Measurements from ENCODE around the gene EPM2A.

The EPM2A gene

DNA sequence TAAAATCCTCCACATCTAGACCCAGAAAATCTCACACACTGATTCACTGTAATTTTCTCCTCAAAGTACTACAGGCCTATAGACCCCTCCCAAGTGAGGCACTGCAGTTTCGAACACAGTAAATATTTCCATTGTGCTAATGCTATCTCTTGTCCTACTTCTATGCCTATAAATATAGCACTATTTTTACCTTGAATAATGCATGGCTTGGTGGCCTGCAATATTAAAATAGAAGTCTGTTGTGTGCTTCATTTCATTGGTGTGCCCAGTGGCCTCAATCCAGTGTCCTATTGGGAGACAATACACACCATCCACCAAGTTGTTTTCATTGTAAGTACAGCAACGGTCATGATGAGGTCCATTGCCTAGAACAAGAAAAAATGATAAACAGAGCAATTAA lies 49.4 kb downstream of the EPM2A start:
- Mint-ChIP-seq H3K27ac (no peak overlapping the region), H3K27me3 (ENCODE audit: low read depth) (no peaks in the 10 kb centered on the region), H3K9me3 (peaks cover 9% of the 10 kb centered on the region), H3K36me3 (ENCODE audit: low read depth) (peaks cover 8% of the 10 kb centered on the region), H3K4me1 (ENCODE audit: low read depth) (no peaks in the 10 kb centered on the region), H3K4me3 (no peak overlapping the region)
- DNase-seq (ENCODE audit: low spot score), result no peak

DNA sequence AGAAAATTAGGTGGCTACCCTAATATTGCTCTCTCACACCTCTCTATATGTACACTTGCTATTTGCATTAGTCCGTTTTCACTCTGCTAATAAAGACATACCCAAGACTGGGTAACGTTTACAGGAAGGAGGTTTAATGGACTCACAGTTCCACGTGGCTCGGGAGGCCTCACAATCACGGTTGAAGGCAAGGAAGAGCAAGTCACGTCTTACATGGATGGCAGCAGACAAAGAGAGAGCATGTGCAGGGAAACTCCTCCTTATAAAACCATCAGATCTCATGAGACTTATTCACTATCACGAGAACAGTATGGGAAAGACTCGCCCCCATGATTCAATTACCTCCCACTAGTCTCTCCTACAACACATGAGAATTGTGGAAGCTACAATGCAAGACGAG lies 53.4 kb downstream of the EPM2A start:
- peaks cover 8% of the 10 kb centered on the region for H3K36me3 Mint-ChIP-seq (ENCODE audit: low read depth)
- no peak overlapping the region for H3K4me3 Mint-ChIP-seq
- no peaks in the 10 kb centered on the region for H3K27me3 Mint-ChIP-seq (ENCODE audit: low read depth)
- no peak for DNase-seq (ENCODE audit: low spot score)
- no peak overlapping the region for H3K27ac Mint-ChIP-seq
- H3K4me1 Mint-ChIP-seq (ENCODE audit: low read depth), result no peaks in the 10 kb centered on the region
- peaks cover 9% of the 10 kb centered on the region for H3K9me3 Mint-ChIP-seq

DNA sequence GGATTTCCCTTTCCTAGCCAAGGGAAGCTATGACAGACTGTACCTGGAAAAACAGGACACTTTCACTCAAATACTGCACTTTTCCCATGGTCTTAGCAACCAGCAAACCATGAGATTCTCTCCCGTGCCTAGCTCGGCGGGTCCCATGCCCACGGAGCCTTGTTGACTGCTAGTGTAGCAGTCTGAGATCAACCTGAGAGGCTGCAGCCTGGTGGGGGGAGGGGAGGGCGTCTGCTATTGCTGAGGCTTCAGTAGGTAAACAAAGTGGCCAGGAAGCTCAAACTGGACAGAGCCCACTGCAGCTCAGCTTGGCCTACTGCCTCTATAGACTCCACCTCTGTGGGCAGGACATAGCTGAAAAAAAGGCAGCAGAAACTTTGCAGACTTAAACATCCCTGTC lies 61.8 kb downstream of the EPM2A start:
- H3K27ac Mint-ChIP-seq, result no peak overlapping the region
- no peak for DNase-seq (ENCODE audit: low spot score)
- no peaks in the 10 kb centered on the region for H3K27me3 Mint-ChIP-seq (ENCODE audit: low read depth)

DNA sequence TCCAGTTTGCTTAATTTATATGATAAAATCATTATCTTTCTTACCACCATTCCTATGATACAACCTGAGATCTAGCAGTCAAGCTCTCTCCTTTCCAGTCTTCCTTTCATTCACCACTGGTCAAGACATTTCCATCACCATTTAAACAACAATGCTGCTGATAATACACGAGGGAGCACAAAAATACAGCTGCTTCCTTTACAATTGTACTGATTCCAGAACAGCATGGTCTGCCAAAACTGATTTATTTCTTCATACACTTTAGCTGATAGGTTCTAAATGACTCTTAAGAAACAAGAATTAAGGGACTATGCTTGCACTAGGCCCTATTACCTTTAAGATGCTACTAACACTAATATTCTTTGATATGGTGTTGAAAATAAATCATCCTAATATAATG lies 65.0 kb downstream of the EPM2A start:
- peaks cover 2% of the 10 kb centered on the region for H3K4me1 Mint-ChIP-seq (ENCODE audit: low read depth)
- no peak overlapping the region for H3K4me3 Mint-ChIP-seq
- no peaks in the 10 kb centered on the region for H3K9me3 Mint-ChIP-seq
- no peaks in the 10 kb centered on the region for H3K36me3 Mint-ChIP-seq (ENCODE audit: low read depth)
- no peaks in the 10 kb centered on the region for H3K27me3 Mint-ChIP-seq (ENCODE audit: low read depth)
- no peak for DNase-seq (ENCODE audit: low spot score)
- H3K27ac Mint-ChIP-seq, result no peak overlapping the region

More for the DNA sequence above, 61.8 kb downstream of the EPM2A start:
- H3K36me3 Mint-ChIP-seq (ENCODE audit: low read depth), result no peaks in the 10 kb centered on the region
- H3K9me3 Mint-ChIP-seq, result no peaks in the 10 kb centered on the region
- no peak overlapping the region for H3K4me3 Mint-ChIP-seq
- peaks cover 2% of the 10 kb centered on the region for H3K4me1 Mint-ChIP-seq (ENCODE audit: low read depth)

DNA sequence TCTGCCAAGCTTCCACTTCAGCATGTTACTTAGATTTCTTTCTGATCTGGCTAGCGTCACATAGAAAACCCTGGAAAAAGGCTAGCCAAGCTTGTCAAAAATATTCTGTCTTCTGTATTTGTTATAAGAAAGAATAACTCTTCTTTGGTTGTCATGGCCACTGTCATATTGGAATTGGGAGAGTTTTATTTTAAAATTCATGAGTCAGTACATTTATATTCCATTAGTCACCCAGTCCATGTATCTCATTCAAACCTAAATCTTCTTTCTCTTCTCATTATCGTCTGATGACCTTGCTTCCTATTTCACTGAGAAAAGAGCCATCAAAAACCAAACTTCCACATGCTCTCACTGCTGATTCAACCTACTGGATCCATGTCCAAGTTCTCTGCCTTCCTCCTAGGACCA lies 65.7 kb downstream of the EPM2A start:
- Mint-ChIP-seq H3K27me3 (ENCODE audit: low read depth) (no peaks in the 10 kb centered on the region), H3K9me3 (no peaks in the 10 kb centered on the region), H3K36me3 (ENCODE audit: low read depth) (no peaks in the 10 kb centered on the region), H3K4me1 (ENCODE audit: low read depth) (peaks cover under 1% of the 10 kb centered on the region), H3K27ac (no peak overlapping the region), H3K4me3 (no peak overlapping the region)
- DNase-seq (ENCODE audit: low spot score), result no peak

DNA sequence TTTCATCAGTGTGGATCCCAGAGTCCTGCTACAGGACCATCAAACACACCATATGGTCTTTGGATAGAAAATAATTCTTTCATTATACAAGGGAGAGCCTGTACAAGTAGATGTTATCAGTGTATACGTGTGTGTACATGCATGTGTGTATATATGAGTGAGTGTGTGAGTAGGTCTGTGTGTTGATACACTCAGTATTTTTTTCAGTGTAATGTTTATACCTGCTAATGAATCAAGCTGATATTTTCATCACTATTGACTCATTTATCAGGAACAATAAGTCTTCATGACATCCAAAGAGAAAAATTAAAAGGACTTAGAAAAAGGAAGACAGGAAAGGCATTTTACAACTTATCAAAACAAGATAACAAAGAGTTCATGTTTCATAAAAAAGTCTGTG lies 66.5 kb downstream of the EPM2A start:
- DNase-seq (ENCODE audit: low spot score), result no peak
- H3K4me3 Mint-ChIP-seq, result no peak overlapping the region
- H3K27ac Mint-ChIP-seq, result no peak overlapping the region
- no peaks in the 10 kb centered on the region for H3K9me3 Mint-ChIP-seq
- no peaks in the 10 kb centered on the region for H3K27me3 Mint-ChIP-seq (ENCODE audit: low read depth)
- H3K4me1 Mint-ChIP-seq (ENCODE audit: low read depth), result no peaks in the 10 kb centered on the region
- no peaks in the 10 kb centered on the region for H3K36me3 Mint-ChIP-seq (ENCODE audit: low read depth)

DNA sequence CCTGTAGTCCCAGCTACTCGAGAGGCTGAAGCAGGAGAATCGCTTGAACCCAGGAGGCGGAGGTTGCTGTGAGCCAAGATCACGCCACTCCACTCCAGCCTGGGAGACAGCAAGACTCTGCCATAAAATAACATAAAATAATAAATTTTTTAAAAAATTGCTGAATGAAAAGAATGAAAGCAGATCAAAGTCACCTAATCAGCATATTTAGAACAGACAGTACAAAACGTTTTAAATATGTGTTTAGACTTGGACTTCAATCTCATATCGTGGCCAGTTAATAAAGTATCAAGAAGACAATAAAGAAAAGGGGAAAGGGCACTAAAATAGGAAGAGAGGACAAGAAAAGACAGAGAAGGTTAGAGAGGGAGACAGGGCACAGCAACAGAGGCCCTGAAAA lies 74.6 kb downstream of the EPM2A start:
- no peaks in the 10 kb centered on the region for H3K9me3 Mint-ChIP-seq
- H3K4me1 Mint-ChIP-seq (ENCODE audit: low read depth), result peaks cover 6% of the 10 kb centered on the region
- DNase-seq (ENCODE audit: low spot score), result no peak
- no peak overlapping the region for H3K27ac Mint-ChIP-seq
- no peaks in the 10 kb centered on the region for H3K27me3 Mint-ChIP-seq (ENCODE audit: low read depth)
- no peak overlapping the region for H3K4me3 Mint-ChIP-seq
- no peaks in the 10 kb centered on the region for H3K36me3 Mint-ChIP-seq (ENCODE audit: low read depth)

DNA sequence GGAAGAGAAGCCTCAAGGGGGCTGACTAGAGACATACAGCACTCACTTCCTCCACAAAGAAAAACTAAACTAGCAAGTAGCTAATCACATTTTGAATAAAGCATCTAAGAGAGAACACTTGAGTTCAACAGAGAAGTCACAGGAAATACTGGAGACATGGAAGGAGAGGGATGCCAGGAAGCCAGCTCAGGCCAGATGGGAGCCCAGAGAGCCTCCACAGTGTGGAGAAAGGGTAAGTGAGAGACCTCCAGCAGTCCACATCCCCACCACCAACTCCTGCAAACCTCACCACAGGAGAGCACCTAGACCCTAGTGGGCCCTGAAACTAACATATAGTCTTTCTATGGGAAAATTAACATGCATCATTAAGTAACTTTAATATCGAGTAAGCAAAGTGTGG lies 79.2 kb downstream of the EPM2A start:
- Mint-ChIP-seq H3K27ac (no peak overlapping the region), H3K9me3 (no peaks in the 10 kb centered on the region), H3K4me3 (no peak overlapping the region), H3K27me3 (ENCODE audit: low read depth) (no peaks in the 10 kb centered on the region), H3K36me3 (ENCODE audit: low read depth) (no peaks in the 10 kb centered on the region), H3K4me1 (ENCODE audit: low read depth) (peaks cover 3% of the 10 kb centered on the region)
- no peak for DNase-seq (ENCODE audit: low spot score)

DNA sequence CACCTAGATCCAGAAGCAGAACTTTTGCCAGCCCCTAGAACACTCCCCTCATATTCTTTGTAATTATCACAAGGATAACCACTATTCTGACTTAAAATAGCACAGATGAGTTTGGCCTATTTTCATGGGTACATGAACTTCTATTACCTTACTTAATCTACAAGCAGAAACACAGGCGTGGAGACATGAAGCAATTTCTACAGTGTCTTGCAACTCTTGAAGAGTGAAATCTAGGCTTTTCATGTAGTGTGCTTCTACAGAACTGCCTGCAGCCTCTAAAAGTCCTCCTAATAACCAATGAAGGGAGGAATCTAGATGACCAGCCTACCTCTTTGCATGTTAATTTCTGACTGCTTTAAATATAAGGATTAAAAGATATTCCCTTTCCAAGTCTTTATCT lies 82.7 kb downstream of the EPM2A start:
- H3K27ac Mint-ChIP-seq, result no peak overlapping the region
- no peak for DNase-seq (ENCODE audit: low spot score)
- no peak overlapping the region for H3K4me3 Mint-ChIP-seq
- H3K36me3 Mint-ChIP-seq (ENCODE audit: low read depth), result no peaks in the 10 kb centered on the region
- no peaks in the 10 kb centered on the region for H3K27me3 Mint-ChIP-seq (ENCODE audit: low read depth)
- peaks cover 3% of the 10 kb centered on the region for H3K4me1 Mint-ChIP-seq (ENCODE audit: low read depth)
- no peaks in the 10 kb centered on the region for H3K9me3 Mint-ChIP-seq

DNA sequence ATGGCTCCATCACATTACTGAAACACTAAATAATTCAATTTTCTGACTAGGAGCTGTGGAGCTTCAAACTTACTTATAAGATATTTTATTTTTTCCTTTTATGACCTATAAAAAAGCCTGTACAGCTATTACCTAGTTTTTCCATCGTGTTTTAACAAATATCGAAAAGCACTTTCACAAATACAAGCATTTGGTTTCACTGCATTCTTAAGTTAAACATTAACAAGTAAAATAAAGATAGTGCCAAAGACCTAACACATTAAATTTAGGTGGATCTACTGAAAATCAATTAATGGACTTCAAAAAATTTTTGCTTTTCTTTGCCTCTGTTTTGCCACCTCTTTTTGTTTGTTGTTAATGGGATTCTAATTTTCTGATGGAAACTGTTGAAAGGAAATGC lies 83.3 kb downstream of the EPM2A start:
- Mint-ChIP-seq H3K27me3 (ENCODE audit: low read depth) (no peaks in the 10 kb centered on the region), H3K9me3 (no peaks in the 10 kb centered on the region), H3K4me1 (ENCODE audit: low read depth) (peaks cover 3% of the 10 kb centered on the region), H3K36me3 (ENCODE audit: low read depth) (no peaks in the 10 kb centered on the region), H3K27ac (no peak overlapping the region), H3K4me3 (no peak overlapping the region)
- DNase-seq (ENCODE audit: low spot score), result no peak

DNA sequence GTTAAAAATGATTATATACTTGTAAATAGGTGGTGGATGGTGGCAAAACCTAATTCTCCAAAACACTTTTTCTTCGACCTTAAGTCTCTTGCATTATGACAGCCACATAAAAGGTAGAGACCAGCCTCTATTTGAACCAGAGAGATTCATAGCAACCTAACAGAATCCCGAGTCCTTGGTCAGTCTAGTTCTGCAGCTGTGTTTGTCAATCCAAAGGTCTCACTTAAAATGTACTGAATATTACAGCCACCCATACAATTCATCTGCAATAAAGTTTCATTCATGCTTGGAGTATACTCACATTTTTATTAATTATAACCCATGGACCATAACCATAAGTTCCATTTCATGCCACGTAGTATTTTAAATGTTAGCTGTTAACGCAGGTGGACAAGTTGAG lies 87.2 kb downstream of the EPM2A start:
- DNase-seq (ENCODE audit: low spot score), result no peak
- H3K36me3 Mint-ChIP-seq (ENCODE audit: low read depth), result no peaks in the 10 kb centered on the region
- no peaks in the 10 kb centered on the region for H3K27me3 Mint-ChIP-seq (ENCODE audit: low read depth)
- no peaks in the 10 kb centered on the region for H3K9me3 Mint-ChIP-seq
- no peak overlapping the region for H3K4me3 Mint-ChIP-seq
- no peak overlapping the region for H3K27ac Mint-ChIP-seq
- no peaks in the 10 kb centered on the region for H3K4me1 Mint-ChIP-seq (ENCODE audit: low read depth)

DNA sequence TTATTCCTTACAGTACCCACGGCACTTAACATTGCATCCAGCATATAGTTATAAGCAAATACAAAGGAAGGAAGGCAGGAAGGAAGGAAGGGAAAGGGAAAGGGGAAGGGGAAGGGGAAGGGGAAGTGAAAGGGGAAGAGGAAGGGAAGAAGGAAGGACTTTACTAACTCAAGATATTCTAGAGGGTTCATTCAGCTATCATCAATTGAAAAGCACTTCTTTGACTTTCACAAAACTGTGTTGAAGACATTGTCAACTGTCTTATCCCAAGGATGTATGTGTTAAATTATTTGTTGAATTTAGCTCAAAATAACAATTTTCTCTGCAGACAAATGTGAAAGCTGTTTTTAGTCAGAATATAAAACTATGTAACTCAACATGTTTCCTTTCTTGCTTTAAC lies 87.7 kb downstream of the EPM2A start:
- no peaks in the 10 kb centered on the region for H3K9me3 Mint-ChIP-seq
- DNase-seq (ENCODE audit: low spot score), result no peak
- no peak overlapping the region for H3K4me3 Mint-ChIP-seq
- H3K36me3 Mint-ChIP-seq (ENCODE audit: low read depth), result no peaks in the 10 kb centered on the region
- no peak overlapping the region for H3K27ac Mint-ChIP-seq
- H3K4me1 Mint-ChIP-seq (ENCODE audit: low read depth), result no peaks in the 10 kb centered on the region
- no peaks in the 10 kb centered on the region for H3K27me3 Mint-ChIP-seq (ENCODE audit: low read depth)

DNA sequence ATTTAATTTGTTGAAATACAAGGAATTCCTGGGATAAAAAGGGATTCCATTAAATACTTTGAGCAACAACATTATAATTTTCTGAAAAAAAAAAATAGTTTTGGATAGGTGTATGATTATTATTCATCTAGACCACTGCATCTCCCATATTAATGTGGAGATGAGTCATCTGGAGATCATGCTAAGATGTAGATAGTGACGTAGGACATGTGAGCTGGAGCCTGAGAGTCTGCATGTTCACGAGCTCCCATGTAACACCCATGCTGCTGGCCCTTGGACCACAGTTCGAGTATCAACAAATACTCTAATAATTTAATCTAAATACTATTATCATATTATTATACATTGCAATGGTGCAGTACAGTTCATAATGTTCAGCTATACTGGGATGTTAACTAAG lies 91.6 kb downstream of the EPM2A start:
- no peaks in the 10 kb centered on the region for H3K4me1 Mint-ChIP-seq (ENCODE audit: low read depth)
- H3K27me3 Mint-ChIP-seq (ENCODE audit: low read depth), result no peaks in the 10 kb centered on the region
- H3K9me3 Mint-ChIP-seq, result no peaks in the 10 kb centered on the region
- no peak overlapping the region for H3K27ac Mint-ChIP-seq
- no peak for DNase-seq (ENCODE audit: low spot score)
- no peaks in the 10 kb centered on the region for H3K36me3 Mint-ChIP-seq (ENCODE audit: low read depth)
- no peak overlapping the region for H3K4me3 Mint-ChIP-seq

DNA sequence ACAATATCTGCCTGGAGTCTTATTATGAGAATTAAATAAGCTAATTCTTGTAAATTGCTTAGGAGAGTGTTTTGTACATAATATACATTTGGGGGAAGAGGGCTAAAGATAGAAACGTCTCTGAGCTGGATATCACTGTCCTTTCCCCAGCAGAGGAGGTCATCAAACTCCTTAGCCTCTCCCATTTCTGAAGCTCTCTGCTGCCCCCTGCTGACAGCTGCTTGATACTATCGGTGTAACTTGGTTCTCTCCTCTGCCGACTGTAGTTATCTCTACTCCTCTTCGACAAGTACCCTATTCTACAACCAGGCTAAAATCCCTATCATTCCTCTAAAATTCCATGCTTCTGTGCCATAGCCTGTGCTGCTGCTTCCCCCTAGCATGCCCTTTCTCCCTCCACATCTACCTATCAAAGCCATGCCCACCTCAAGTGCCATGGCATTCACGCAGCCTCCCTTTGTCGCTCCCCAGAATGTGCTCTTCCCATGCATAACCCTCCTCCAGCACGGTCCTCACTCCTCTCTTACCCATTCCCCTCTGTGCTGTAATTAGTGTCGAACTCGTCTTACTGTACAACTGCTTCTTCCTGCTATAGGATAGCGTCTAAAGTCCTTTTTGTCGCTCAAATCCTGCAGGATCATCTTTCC lies 101.2 kb downstream of the EPM2A start:
- Mint-ChIP-seq H3K27me3 (ENCODE audit: low read depth) (peaks cover 2% of the 10 kb centered on the region), H3K9me3 (no peaks in the 10 kb centered on the region), H3K36me3 (ENCODE audit: low read depth) (no peaks in the 10 kb centered on the region), H3K27ac (no peak overlapping the region), H3K4me3 (no peak overlapping the region), H3K4me1 (ENCODE audit: low read depth) (peaks cover 2% of the 10 kb centered on the region)
- peak; percentile 47 for DNase-seq (ENCODE audit: low spot score)

DNA sequence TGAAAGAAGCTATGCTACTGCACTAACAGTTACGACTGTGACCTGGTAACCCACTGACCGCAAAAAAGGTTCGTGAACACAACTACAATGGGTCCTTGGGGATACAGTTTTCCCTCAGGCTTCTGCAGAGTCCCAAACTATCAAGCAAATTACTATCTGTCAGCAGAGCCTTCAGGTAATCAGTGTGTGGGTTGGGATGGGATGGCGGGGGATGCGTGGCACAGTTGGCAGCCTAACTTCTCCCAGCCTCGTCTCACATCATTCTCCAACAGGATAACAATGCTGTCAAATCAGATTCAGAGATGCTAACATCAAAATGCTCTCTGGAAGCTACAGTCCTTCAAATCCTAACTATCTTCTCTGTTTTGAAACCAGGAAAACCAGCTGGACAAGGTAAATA lies 102.3 kb downstream of the EPM2A start:
- no peak for DNase-seq (ENCODE audit: low spot score)
- Mint-ChIP-seq H3K27ac (no peak overlapping the region), H3K4me3 (no peak overlapping the region), H3K4me1 (ENCODE audit: low read depth) (peaks cover 2% of the 10 kb centered on the region), H3K36me3 (ENCODE audit: low read depth) (no peaks in the 10 kb centered on the region), H3K27me3 (ENCODE audit: low read depth) (peaks cover 2% of the 10 kb centered on the region), H3K9me3 (no peaks in the 10 kb centered on the region)

Data from T-helper 2 cell treated with Interferon-gamma antibody and Interleukin-4, amounts not matched to agents 5 μg/mL and 100 μg/mL, for 36 hours (primary cell).